Gastrocnemius medialis (tissue), 4 donors: ENCODE data around the gene ABCA13.

Experiments used
- CTCF ChIP-seq, 5 experiments: fragments of 450-650 bp in 3 of 5; fragments of 200-600 bp in 2 of 5; sonication (generic) in 2 of 5; IDR thresholded peaks in 4 of 5; conservative IDR thresholded peaks in 1 of 5; 1 replicate in 4 of 5; 2 replicates in 1 of 5; pipeline ENCODE4 v1.5.1; 2016 to 2019; ENCODE audit warnings: antibody characterized with exemption in 5 of 5, mild to moderate bottlenecking in 3 of 5, moderate library complexity in 3 of 5
- POLR2A ChIP-seq, 2 donors: fragments of 450-650 bp; IDR thresholded peaks; one replicate each; pipeline ENCODE4 v1.6.1; 2017; ENCODE audit warnings: antibody characterized with exemption in 2 of 2, mild to moderate bottlenecking in 2 of 2, moderate library complexity in 2 of 2

DNA sequence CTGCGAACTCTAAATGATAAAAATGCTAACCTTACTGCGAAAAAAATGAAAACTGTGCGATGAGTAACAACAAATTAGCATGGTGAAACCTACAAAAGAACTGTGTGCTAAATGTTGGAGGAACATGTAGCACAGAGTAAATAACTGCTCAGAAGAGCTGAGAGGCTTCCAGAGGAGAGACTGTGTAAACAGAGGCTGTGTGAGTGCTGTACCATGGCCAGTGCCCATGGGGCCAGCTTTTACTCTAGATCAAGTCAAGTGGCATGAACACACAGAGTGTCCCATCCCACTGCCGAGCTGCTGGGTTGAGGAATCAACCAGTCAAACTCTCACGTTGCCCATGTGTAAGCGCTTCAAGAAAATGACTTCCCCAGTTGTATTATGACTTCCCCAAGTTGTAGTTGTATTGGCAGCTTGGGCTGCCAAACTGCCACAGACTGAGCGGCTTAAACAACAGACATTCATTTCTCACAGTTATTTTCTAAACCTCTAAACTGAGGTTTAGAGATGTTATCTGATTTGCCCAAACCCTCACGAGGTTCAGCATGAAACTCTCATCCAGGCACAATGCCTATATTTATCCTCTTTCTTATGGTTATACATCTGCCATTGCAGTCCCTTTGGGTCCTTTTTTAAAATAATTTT lies 270.7 kb downstream of the ABCA13 start:
- TF ChIP-seq CTCF (IDR thresholded peaks at IDR 0.05 in 4 of 5, conservative IDR thresholded peaks at IDR 0.05 in 1 of 5) (no peak), POLR2A (IDR thresholded peaks at IDR 0.05) (no peak)
